Bronchus fibroblast of lung (primary cell): ENCODE measurements around the gene IPO9. TPM values are rescaled to one million over a fixed set of nuclear protein-coding genes. Genes with fewer than 3 reads are reported as not detected.

ENCODE experiments used
- total RNA-seq: library from RNA; depleted of rRNA; stranded (reverse); fragments of >200 nt; gene quantifications from 2 replicates; pipeline ENCODE4 v1.2.3, GENCODE V29; 2015

The IPO9 gene
- 19.0 and 21.1 TPM in 2 replicates for total RNA-seq

GRCh38 chr1:201828820-201829774, at the start of gene IPO9:
Gene IPO9 (plus strand): TSS chr1:201829157. CDS start chr1:201829210, 53 bp downstream.

DNA sequence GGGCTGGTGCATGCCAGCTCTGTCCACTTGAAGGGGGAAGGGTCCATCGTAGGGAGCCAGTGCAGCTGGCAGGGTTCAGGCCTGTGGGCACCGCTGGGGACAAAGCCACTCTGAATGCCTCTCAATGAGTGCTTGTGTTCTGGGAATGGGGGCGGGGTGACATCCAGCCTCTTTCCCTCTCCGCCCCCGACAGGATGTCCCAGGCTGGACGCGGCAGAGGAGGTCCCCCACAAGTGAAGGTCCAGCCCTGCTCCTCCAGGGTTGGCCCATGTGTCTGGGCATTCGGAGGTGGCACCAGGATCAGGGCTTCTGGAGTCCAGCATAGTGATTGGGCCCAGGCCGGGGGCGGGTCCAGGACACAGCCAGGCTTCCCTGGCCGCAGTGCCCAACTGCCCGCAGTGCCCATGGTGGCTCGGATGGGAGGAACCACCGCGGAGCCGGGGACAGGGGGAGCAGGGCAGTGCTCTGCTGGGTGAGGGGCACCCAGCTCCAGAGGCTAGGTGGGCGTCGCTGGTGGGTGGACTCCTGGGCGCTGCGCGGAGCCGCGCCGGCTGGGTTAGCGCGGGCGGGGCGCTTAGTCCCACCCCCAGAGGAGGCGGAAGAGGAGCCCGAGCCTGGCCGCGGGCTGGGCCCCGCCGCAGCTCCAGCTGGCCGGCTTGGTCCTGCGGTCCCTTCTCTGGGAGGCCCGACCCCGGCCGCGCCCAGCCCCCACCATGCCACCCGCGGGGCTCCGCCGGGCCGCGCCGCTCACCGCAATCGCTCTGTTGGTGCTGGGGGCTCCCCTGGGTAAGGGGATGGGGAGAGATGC, 59.5 kb downstream of the IPO9 start, which contains the start of gene SHISA4:
Gene SHISA4 (plus strand): TSS at position 617 of the 808 bp plus-strand sequence. CDS start 97 bp downstream, at position 714.

Other genes with a start within 250 kb of the IPO9 start
- gene SHISA4, start 59.7 kb downstream of the IPO9 start, total RNA-seq: 23.6 and 26.4 TPM in 2 replicates
- 2.2 and 2.4 TPM in 2 replicates for gene LMOD1, start 117.4 kb downstream of the IPO9 start, total RNA-seq
- gene TIMM17A, start 126.3 kb downstream of the IPO9 start, total RNA-seq: 48.5 and 51.6 TPM in 2 replicates
- 66.7 and 70.5 TPM in 2 replicates for gene RNPEP, start 153.5 kb downstream of the IPO9 start, total RNA-seq
- under 0.01 and 0.17 TPM in 2 replicates for gene ELF3, start 181.4 kb downstream of the IPO9 start, total RNA-seq